Osteoblast (primary cell): ENCODE measurements around the gene CUX1. TPM values are rescaled to one million over a fixed set of nuclear protein-coding genes. Genes with fewer than 3 reads are reported as not detected.

ENCODE experiments used
- DNase-seq: peaks from one replicate; pipeline ENCODE4 v3.0.0; 2011; ENCODE audit warnings: low spot score, mixed read lengths; ENCODE audit not compliant: insufficient read length; ENCODE audit errors: missing footprints
- H2AFZ ChIP-seq: 2 replicates; pipeline ENCODE4 v1.6.0; 2011; ENCODE audit warnings: mild to moderate bottlenecking, low read length
- H3K27ac ChIP-seq: 2 replicates; pipeline ENCODE4 v1.5.1; 2011; ENCODE audit warnings: mild to moderate bottlenecking, low read depth, low read length, moderate library complexity
- H3K27me3 ChIP-seq: 2 replicates; pipeline ENCODE4 v1.6.0; 2012; ENCODE audit warnings: mild to moderate bottlenecking, control low read depth, inconsistent platforms, low read length, moderate library complexity; ENCODE audit not compliant: insufficient read depth
- H3K36me3 ChIP-seq: 2 replicates; pipeline ENCODE4 v1.5.1; 2011; ENCODE audit warnings: mild to moderate bottlenecking, low read length, control low read depth, moderate library complexity; ENCODE audit not compliant: insufficient read depth
- H3K4me1 ChIP-seq: 2 replicates; pipeline ENCODE4 v1.5.1; 2011; ENCODE audit warnings: mild to moderate bottlenecking, low read length, control low read depth, moderate library complexity; ENCODE audit not compliant: insufficient read depth
- H3K4me2 ChIP-seq: 2 replicates; pipeline ENCODE4 v1.6.0; 2011; ENCODE audit warnings: mild to moderate bottlenecking, low read length; ENCODE audit not compliant: insufficient read depth
- H3K4me3 ChIP-seq: fragments of 200-600 bp; sonication (generic); 3 replicates; pipeline ENCODE4 v1.5.1; 2012; ENCODE audit warnings: mild to moderate bottlenecking, low read length, inconsistent platforms; ENCODE audit not compliant: insufficient read depth
- H3K79me2 ChIP-seq: 2 replicates; pipeline ENCODE4 v1.6.0; 2012; ENCODE audit warnings: mild to moderate bottlenecking, low read length, control low read depth, inconsistent platforms; ENCODE audit not compliant: insufficient read depth
- H3K9me3 ChIP-seq: 2 replicates; pipeline ENCODE4 v1.5.1; 2011; ENCODE audit warnings: low read depth, low read length, control low read depth
- H4K20me1 ChIP-seq: 2 replicates; pipeline ENCODE4 v1.6.0; 2012; ENCODE audit warnings: mild to moderate bottlenecking, low read length, control low read depth; ENCODE audit not compliant: insufficient read depth
- total RNA-seq: library from RNA; depleted of rRNA; stranded (reverse); fragments of >200 nt; gene quantifications from 2 replicates; pipeline ENCODE4 v1.2.3, GENCODE V29; 2012
- TF ChIP-seq, protein P1 (sequence below): IDR thresholded peaks from 2 replicates; pipeline ENCODE4 v1.5.1; 2011; ENCODE audit warnings: mild to moderate bottlenecking, low read depth, low read length, moderate library complexity; ENCODE audit errors: extremely low read depth

Gene CUX1
- total RNA-seq, 1 donor = 41.6 TPM

DNA sequence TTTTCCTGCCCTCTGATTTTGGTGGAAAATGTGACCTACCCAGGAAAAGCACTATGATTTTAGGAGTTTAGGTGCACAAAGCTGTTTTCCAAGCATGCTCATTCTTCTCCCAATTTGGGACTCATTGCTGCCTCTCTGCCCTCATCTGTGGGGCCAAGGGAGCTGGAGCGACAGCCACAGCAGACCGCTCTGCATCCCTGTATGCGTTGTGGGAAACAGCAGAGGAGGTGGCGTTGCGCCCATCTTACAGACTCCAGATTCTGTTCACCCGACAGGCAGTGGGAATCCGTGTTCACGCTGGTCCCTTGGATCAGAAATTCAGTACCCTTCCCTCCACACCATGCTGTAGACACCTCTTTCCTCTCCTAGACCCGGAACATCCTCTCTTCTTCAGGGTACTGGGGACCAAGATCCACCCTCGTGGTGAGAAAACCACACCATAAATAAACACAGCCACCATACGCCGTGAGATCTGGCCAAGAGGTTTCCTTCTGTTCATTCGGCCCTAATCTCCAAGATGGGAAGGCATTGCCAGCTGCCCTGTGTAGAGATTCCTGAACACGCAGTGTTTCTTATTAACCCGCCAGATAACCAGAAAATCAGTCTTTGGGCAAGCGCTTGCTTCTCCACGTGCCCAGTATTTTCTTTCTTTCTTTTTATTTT is 87.9 kb downstream of the CUX1 start:
- no peak overlapping the region for H3K4me2 ChIP-seq
- no peak overlapping the region for H3K27ac ChIP-seq
- H4K20me1 ChIP-seq = peaks cover 54% of the 10 kb centered on the region
- H2AFZ ChIP-seq = no peak overlapping the region
- no peaks in the 10 kb centered on the region for H3K36me3 ChIP-seq
- TF ChIP-seq, protein P1, sequence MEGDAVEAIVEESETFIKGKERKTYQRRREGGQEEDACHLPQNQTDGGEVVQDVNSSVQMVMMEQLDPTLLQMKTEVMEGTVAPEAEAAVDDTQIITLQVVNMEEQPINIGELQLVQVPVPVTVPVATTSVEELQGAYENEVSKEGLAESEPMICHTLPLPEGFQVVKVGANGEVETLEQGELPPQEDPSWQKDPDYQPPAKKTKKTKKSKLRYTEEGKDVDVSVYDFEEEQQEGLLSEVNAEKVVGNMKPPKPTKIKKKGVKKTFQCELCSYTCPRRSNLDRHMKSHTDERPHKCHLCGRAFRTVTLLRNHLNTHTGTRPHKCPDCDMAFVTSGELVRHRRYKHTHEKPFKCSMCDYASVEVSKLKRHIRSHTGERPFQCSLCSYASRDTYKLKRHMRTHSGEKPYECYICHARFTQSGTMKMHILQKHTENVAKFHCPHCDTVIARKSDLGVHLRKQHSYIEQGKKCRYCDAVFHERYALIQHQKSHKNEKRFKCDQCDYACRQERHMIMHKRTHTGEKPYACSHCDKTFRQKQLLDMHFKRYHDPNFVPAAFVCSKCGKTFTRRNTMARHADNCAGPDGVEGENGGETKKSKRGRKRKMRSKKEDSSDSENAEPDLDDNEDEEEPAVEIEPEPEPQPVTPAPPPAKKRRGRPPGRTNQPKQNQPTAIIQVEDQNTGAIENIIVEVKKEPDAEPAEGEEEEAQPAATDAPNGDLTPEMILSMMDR = no peak
- H3K4me1 ChIP-seq = peaks cover 18% of the 10 kb centered on the region
- H3K9me3 ChIP-seq = no peaks in the 10 kb centered on the region
- DNase-seq = no peak
- no peaks in the 10 kb centered on the region for H3K27me3 ChIP-seq
- no peak overlapping the region for H3K4me3 ChIP-seq
- H3K79me2 ChIP-seq = peaks cover 64% of the 10 kb centered on the region

DNA sequence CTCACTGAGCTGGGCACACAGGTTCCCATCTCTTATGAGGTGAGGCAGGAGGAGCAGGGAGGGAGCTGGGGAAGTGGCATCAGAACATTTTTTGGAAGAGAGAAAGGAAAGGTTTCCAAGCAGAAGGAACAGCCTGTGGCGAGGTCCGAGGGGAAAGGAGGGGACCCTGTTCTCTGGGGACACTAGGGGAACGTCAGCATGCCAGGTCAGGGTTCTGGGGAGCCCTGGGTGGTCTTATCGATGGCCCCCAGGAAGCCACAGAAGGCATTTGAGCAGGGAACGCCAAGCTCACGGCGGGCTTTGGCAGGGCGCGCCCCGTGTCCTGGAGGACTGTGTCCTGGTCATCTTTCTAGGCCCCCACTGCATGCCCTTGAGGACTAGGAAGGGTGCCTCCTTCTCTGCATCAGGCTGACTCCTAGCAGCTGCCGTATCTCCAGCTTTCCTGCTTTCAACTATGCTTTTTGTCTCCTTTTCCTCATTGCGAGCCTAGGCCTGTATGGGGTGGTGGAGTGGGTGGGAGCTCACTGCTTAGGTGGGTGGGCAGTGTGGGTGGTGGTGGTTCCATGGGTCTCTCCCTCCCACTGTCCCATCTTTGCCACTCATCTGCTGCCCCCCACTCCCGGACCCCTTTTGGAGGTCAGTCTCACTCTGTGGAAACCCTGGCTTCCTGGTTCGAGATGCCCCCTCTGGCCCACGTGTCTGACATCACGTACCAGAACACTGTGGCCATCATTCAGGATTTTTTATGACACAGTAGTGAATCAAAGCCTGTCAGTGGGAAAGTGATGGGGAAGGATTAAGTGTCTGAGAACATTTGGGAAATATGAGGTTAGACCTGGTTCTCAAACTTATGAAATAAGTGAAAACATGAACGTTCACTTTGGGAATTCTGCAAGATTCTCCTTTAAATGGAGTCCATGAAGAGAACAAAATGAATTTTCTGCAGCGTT is 89.1 kb downstream of the CUX1 start:
- no peaks in the 10 kb centered on the region for H3K27me3 ChIP-seq
- no peak overlapping the region for H3K27ac ChIP-seq
- H3K4me2 ChIP-seq = no peak overlapping the region
- H4K20me1 ChIP-seq = peaks cover 51% of the 10 kb centered on the region
- peaks cover 7% of the 10 kb centered on the region for H3K4me1 ChIP-seq
- H3K4me3 ChIP-seq = no peak overlapping the region
- no peak for DNase-seq
- TF ChIP-seq, protein P1 = no peak
- no peak overlapping the region for H2AFZ ChIP-seq
- H3K9me3 ChIP-seq = no peaks in the 10 kb centered on the region
- H3K79me2 ChIP-seq = peaks cover 60% of the 10 kb centered on the region
- no peaks in the 10 kb centered on the region for H3K36me3 ChIP-seq

DNA sequence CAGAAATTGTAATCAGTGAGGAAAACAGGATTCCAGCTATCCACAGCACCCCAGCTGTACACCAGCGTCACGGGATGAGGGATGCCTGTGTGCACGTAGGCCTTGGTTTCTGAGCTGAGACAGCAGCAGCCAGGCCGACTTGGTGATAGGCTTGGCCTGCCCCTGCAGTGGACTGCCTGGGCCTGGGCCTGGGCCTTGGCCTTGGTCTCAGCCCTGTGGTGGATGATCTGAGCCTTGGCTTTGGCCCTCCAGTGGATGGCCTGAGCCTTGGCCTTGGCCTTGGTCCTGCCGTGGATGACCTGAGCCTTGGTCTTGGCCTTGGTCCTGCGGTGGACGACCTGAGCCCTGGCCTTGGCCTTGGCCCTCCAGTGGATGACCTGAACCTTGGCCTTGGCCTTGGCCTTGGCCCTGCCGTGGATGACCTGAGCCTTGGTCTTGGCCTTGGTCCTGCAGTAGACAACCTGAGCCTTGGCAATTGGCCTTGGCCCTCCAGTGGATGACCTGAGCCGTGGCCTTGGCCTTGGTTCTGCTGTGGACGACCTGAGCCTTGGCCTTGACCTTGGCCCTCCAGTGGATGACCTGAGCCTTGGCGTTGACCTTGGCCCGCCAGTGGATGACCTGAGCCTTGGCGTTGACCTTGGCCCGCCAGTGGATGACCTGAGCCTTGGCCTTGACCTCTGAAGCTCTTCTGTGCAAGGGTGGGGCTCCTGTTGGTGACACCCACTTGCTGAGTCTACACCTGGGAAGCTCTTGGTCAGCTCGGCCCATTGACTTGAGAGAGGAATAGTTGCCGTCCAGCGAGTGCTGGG is 93.8 kb downstream of the CUX1 start:
- TF ChIP-seq, protein P1 = no peak
- H3K79me2 ChIP-seq = peaks cover 64% of the 10 kb centered on the region
- no peak overlapping the region for H2AFZ ChIP-seq
- peaks cover 5% of the 10 kb centered on the region for H3K4me1 ChIP-seq
- peaks cover 8% of the 10 kb centered on the region for H3K36me3 ChIP-seq
- no peaks in the 10 kb centered on the region for H3K9me3 ChIP-seq
- no peak overlapping the region for H3K4me3 ChIP-seq
- H3K4me2 ChIP-seq = no peak overlapping the region
- no peak overlapping the region for H3K27ac ChIP-seq
- no peak for DNase-seq
- no peaks in the 10 kb centered on the region for H3K27me3 ChIP-seq
- H4K20me1 ChIP-seq = peaks cover 46% of the 10 kb centered on the region
